Measurements from ENCODE around the gene CEL.

- TF ChIP-seq EZH2 (IDR thresholded peaks at IDR 0.05; ENCODE audit: borderline replicate concordance, low read depth, low read length, severe bottlenecking) (no peak), CTCF (IDR thresholded peaks at IDR 0.05; ENCODE audit: extremely low read depth in 1 of 2, insufficient read depth in 1 of 2, low read depth in 1 of 2, low read length in 2 of 2) (no peak), MYC (IDR thresholded peaks at IDR 0.05; ENCODE audit: low read depth, low read length) (no peak), POLR2AphosphoS5 (IDR thresholded peaks at IDR 0.05; ENCODE audit: insufficient read depth, low read depth, low read length) (no peak), POLR2A (IDR thresholded peaks at IDR 0.05; ENCODE audit: low read depth, low read length) (no peak), MAX (IDR thresholded peaks at IDR 0.05; ENCODE audit: insufficient read depth, insufficient read length) (no peak), FOS (IDR thresholded peaks at IDR 0.05; ENCODE audit: borderline replicate concordance, insufficient read depth, low read length) (no peak)
These were observed 40.6 kb downstream of the CEL start for GRCh38 chr9:133102190-133103021.

Data from endothelial cell of umbilical vein (primary cell).